Stimulated activated memory B cell treated with anti-CD40 and anti-IgM and Interleukin-4, amounts not matched to agents 10 μg/mL and 1 μg/mL and 100 μg/mL, for 72 hours (primary cell): ENCODE measurements around the gene GRIP2.

Experiments
- ATAC-seq: fragments of 150-1000 bp; cut with Tn5 transposase; 2 replicates; pipeline ENCODE4 v1.10.0; 2021
- H3K27ac Mint-ChIP-seq: one replicate; pipeline ENCODE4 v1.8.0; 2022; ENCODE audit warnings: mild to moderate bottlenecking, mixed read lengths
- H3K27me3 Mint-ChIP-seq: one replicate; pipeline ENCODE4 v1.8.0; 2022; ENCODE audit warnings: mixed read lengths
- H3K36me3 Mint-ChIP-seq: one replicate; pipeline ENCODE4 v1.8.0; 2022; ENCODE audit warnings: mixed read lengths
- H3K4me1 Mint-ChIP-seq: one replicate; pipeline ENCODE4 v1.8.0; 2022; ENCODE audit warnings: mixed read lengths
- H3K4me3 Mint-ChIP-seq: one replicate; pipeline ENCODE4 v1.8.0; 2022; ENCODE audit warnings: mild to moderate bottlenecking, moderate library complexity, mixed read lengths
- H3K9me3 Mint-ChIP-seq: one replicate; pipeline ENCODE4 v1.8.0; 2022; ENCODE audit warnings: mixed read lengths

The GRIP2 gene

DNA sequence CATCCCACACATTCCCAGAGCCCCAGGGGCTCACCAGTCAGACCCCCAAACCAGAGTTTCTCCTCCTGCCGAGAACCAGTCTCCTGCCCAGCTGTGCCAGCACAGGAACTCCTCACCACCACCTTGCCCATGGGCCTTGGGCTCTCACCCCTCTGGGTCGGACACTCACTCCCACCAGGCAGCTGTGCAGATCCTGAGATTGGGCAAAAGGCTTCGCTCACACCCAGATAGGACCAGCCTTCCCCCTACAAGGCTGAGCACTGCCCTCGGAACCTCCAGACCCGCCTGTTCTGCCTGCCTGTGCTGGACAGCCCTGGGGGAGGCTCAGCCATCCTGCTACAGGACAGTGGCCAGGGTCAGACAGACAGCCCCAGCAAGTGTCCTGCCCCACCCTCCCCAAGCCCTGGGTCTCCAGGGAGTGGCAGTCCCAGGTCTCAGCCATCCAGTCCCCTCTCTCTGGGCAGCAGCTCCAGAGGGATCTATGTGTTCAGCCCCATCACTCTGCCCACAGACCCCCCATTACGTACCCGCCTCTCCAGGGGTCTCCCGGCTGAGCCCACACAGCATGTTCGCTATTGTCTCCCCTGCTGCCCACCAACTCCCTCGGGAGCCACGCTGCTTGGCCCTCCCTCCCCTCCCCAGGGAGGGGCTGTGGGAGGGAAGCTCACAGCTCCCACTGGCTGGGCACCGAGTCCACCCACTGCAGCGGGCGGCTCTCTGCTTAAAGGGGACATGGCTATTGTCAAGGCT, at the start of gene GRIP2:
Gene GRIP2, minus strand, starts transcription at position 601 of the 750 bp plus-strand sequence. Its CDS starts 34 bp downstream, at position 567.
- no peaks in the 10 kb centered on the region for H3K36me3 Mint-ChIP-seq
- no peaks in the 10 kb centered on the region for H3K4me1 Mint-ChIP-seq
- H3K27me3 Mint-ChIP-seq = peaks cover 15% of the 10 kb centered on the region
- no peaks in the 10 kb centered on the region for H3K9me3 Mint-ChIP-seq
- H3K4me3 Mint-ChIP-seq = no peak within 1 kb of the TSS
- no peak for ATAC-seq
- no peak within 1 kb of the TSS for H3K27ac Mint-ChIP-seq

DNA sequence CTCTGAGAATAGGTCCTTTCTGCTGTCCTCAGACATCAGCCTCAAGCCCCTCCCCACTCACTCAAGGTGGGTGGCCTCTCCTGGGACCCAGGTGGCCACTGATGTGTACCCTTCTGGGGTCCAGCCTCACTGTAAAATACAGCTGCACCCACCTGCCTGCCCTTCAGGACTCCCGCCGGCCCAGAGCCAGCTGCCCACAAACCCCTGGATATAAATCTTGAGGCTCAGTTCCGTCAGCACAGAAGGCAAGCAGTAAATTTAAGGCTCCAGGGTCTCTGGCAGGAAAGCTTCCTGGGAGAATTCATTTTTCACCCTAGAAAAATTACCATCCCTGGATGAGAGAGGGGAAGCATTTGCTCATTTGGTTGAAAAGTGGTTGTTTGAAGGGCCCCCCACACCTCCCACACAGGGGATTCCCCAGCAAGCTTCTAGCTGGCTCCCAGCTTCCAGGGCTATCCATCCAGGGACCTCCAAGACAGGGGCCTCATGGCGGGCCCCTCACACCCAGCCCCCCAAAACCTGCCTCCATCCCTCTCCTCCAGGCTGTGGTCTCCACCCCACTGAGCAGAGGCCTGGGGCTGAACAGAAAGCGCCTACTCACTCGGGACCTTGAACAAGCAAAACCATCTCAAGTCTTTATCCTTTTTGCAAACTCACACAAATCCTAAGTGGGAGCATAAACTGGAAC, 48.4 kb upstream of the GRIP2 start:
- H3K27me3 Mint-ChIP-seq = peaks cover 64% of the 10 kb centered on the region
- no peaks in the 10 kb centered on the region for H3K9me3 Mint-ChIP-seq
- H3K4me3 Mint-ChIP-seq = no peak overlapping the region
- H3K36me3 Mint-ChIP-seq = no peaks in the 10 kb centered on the region
- H3K27ac Mint-ChIP-seq = no peak overlapping the region
- no peak for ATAC-seq
- no peaks in the 10 kb centered on the region for H3K4me1 Mint-ChIP-seq

DNA sequence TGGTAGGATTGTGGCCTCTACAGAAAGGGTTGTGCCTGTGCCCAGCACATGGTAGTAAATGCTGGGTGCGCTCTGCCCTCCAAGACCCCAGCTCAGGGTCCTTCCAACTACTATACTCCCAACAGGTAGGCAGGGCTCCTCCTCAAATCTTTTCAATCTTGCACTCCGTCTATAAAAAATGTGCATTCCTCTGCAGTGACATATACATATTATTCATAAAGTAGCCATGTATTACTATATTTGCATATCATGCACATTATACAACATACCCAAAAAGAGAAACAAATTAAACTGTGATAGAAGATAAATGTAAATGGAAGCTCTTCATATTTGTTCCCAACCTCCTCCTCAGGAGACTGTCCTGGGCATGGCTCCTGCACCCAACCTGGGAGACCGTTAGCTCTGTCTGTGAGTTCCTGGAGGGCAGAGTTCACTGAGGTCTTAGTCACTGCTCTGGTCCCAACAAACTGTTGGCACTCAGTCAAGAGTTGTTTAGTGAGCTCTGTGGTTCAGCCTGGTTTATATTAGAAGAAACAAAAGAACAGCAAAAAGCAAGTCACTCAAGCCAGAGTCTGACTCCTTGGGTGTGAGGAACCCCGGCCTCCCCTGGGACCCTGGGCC, 47.7 kb upstream of the GRIP2 start:
- no peak overlapping the region for H3K27ac Mint-ChIP-seq
- H3K9me3 Mint-ChIP-seq = no peaks in the 10 kb centered on the region
- no peaks in the 10 kb centered on the region for H3K36me3 Mint-ChIP-seq
- H3K4me3 Mint-ChIP-seq = no peak overlapping the region
- H3K4me1 Mint-ChIP-seq = no peaks in the 10 kb centered on the region
- ATAC-seq = no peak
- peaks cover 57% of the 10 kb centered on the region for H3K27me3 Mint-ChIP-seq

DNA sequence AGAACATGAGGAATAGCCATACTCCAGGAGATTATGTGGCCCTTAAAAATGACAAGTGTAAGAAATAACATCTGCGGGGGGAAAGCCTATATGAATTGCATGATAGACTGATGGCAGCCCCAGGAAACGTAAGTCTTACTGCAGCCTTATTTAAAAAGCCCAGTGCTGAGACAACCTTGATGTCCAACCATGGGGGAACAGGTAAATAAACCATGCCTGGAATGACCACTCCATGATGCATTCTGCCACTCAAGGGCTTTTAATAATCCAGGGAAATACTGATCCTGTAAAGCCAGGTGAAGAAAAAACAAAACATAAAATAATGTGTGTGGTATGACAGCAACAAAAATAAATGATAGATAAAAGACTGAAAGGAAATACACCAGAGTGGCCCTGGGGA, 46.5 kb upstream of the GRIP2 start:
- ATAC-seq = no peak
- H3K27me3 Mint-ChIP-seq = peaks cover 61% of the 10 kb centered on the region
- no peaks in the 10 kb centered on the region for H3K4me1 Mint-ChIP-seq
- no peak overlapping the region for H3K4me3 Mint-ChIP-seq
- H3K9me3 Mint-ChIP-seq = no peaks in the 10 kb centered on the region
- H3K27ac Mint-ChIP-seq = no peak overlapping the region
- H3K36me3 Mint-ChIP-seq = no peaks in the 10 kb centered on the region

DNA sequence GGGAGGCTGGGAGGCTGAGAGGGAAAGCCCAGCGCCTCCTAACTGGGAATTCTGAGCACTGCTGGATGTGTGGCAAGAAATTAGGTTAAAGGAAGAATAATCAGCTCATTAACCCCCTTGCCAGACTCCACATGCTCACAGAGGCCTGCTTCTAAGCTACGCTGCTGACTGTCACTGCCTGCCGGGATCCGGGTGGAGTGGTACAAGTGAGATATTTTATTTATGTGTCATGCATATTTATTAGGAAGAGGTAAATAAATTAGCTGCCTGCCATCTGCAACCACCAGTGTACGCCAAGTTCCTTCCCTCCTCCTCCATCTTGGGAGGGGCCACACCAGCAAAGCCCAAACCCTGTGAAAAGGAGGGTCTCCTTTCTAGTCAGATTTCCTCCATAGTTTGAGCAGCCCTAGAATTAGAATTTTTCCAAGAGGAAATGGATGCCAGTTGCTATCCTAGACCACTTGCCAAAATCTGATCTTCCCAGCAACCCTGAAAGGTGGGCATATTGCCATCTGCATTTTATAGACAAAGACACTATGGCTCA, 43.5 kb upstream of the GRIP2 start:
- Mint-ChIP-seq H3K27me3 (peaks cover 43% of the 10 kb centered on the region), H3K27ac (no peak overlapping the region), H3K9me3 (no peaks in the 10 kb centered on the region), H3K4me1 (no peaks in the 10 kb centered on the region), H3K36me3 (no peaks in the 10 kb centered on the region), H3K4me3 (no peak overlapping the region)
- ATAC-seq = no peak

DNA sequence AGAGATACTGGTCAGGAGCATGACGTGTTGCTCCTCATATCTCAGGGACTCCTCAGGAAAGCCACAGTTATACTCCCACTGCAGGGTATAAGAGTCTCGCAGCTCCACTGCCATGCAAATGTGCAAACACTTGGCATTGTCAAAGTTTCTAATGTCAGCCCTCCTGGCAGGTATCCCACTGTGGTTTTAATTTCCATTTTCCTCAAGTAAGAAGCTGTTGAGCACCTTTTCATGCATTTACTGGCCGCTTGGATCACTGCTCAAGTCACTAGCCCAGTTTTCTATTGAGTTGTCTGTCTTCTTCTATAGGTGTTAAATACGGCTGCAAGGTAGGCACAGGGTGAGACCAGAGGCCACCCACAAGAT, 41.9 kb upstream of the GRIP2 start:
- H3K4me1 Mint-ChIP-seq = no peaks in the 10 kb centered on the region
- ATAC-seq = no peak
- H3K36me3 Mint-ChIP-seq = no peaks in the 10 kb centered on the region
- H3K9me3 Mint-ChIP-seq = no peaks in the 10 kb centered on the region
- no peak overlapping the region for H3K4me3 Mint-ChIP-seq
- H3K27ac Mint-ChIP-seq = no peak overlapping the region
- peaks cover 32% of the 10 kb centered on the region for H3K27me3 Mint-ChIP-seq

DNA sequence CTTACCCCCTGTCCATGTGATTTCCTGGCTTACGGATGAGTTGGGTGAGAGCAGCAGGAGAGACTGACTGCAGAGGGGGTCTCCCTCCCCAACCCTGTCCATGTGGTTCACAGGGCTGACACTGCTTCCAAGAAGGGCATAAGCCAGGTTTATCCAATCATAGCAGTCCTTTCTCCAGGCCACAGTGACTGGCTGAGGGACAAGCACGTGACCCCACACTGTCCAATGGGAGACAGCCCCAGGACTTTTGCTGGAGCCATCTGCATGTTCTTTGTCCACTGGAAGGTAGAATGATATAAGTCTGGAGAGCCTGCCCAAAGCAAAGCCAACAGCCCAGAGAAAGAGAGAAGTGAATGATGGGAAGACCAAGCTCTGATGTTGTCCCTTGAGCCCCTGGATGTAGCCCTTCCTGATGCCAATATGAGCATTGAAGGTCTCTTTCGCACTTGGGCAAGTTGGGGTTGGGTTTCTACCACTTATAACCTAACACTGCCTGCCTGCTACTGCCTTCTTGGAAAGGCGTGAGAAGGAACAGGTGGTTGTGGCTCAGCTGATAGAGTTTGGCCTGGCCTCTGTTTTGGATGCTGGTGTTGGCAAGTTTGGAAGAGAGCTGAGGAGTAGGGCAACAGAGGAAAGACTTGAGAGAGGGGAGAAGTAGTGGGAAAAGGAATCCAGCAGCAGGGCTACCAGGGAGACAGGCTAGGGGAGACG, 41.3 kb upstream of the GRIP2 start:
- Mint-ChIP-seq H3K27me3 (peaks cover 31% of the 10 kb centered on the region), H3K4me1 (no peaks in the 10 kb centered on the region), H3K27ac (no peak overlapping the region), H3K4me3 (no peak overlapping the region), H3K36me3 (no peaks in the 10 kb centered on the region), H3K9me3 (no peaks in the 10 kb centered on the region)
- no peak for ATAC-seq

DNA sequence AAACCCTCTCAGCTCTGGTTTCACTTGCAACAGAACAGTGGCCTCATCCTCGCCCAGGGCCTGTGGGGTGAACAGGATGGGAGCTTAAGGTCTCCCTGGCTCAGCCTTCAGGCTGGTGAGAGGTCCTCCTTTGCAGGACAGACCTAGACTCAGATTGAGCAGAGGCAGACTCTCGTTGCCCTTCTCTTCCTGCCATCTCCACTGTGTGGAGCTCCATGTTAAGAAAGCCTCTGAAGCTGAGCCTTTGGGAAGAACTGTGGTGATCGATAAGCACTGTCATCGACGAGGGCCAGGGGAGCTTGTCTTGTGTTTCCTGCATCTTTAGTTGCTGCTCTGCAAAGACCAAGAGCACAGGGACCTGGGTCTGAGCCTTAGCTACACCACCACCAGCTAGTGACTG, 37.8 kb upstream of the GRIP2 start:
- Mint-ChIP-seq H3K4me3 (no peak overlapping the region), H3K9me3 (no peaks in the 10 kb centered on the region), H3K27me3 (peaks cover 19% of the 10 kb centered on the region), H3K4me1 (no peaks in the 10 kb centered on the region), H3K36me3 (no peaks in the 10 kb centered on the region), H3K27ac (no peak overlapping the region)
- no peak for ATAC-seq

DNA sequence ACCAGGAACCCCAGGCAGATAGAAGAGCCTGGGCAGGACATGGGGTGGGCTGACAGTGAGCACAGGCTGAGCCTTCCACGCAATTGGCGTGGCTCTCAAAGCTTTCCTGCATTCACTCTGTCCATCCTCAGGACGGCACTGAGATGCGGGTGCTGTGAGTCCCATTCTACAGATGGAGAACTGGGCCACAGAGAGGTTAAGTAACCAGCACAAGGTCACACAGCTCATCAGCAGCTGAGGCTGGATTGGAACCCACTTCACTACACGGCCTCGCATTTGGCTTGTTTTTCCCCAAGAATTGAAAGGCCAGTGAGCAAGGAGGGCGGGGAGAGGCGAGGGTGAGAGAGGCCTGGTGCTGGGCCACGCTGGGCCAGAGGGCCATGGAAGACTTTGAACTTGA, 36.0 kb upstream of the GRIP2 start:
- Mint-ChIP-seq H3K27ac (no peak overlapping the region), H3K4me1 (no peaks in the 10 kb centered on the region), H3K9me3 (no peaks in the 10 kb centered on the region), H3K36me3 (no peaks in the 10 kb centered on the region), H3K27me3 (peaks cover 19% of the 10 kb centered on the region), H3K4me3 (no peak overlapping the region)
- ATAC-seq = no peak

DNA sequence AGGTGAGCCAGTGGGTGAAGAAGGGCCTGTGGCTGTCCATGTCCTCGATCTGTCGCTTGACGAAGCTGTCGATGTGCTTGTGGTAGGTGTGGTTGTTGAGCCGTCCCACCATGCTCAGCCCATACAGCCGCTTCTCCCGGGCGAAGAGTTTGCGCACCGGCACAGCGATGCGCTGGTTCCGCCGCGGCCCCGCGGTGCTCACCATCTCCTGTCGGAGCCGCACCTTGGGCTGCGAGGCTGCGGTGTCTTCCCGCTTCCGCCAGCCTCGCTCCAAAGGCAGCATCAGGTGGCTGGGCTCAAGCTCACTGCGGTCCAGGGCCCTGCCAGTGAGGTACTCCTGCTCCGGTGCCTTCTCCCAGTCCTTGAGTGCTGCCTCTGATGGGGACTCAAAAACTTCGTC, 34.0 kb upstream of the GRIP2 start:
- no peaks in the 10 kb centered on the region for H3K36me3 Mint-ChIP-seq
- no peaks in the 10 kb centered on the region for H3K4me1 Mint-ChIP-seq
- no peak for ATAC-seq
- H3K9me3 Mint-ChIP-seq = no peaks in the 10 kb centered on the region
- no peak overlapping the region for H3K27ac Mint-ChIP-seq
- no peak overlapping the region for H3K4me3 Mint-ChIP-seq
- H3K27me3 Mint-ChIP-seq = peaks cover 19% of the 10 kb centered on the region

DNA sequence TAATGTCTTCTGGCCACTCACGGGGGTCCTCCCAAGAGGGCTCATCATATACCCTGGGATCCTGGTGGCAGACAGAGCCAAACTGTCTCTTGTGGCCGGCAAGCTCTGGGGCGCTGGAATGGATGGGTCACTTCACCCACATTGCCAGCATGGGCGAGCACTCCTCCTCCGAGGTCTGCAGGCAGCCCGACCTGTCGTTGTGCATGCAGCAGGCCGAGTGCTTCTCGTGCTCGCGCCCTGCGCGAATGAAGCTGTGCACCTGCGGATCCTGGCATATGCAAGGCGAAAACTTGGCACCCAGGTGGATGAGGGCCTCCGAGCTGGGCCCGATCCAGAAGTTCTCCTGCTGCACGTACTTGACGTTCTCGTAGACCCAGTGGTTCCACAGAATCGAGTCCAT, 33.6 kb upstream of the GRIP2 start:
- Mint-ChIP-seq H3K4me3 (no peak overlapping the region), H3K27me3 (peaks cover 22% of the 10 kb centered on the region), H3K27ac (no peak overlapping the region), H3K36me3 (no peaks in the 10 kb centered on the region), H3K9me3 (no peaks in the 10 kb centered on the region), H3K4me1 (no peaks in the 10 kb centered on the region)
- no peak for ATAC-seq

DNA sequence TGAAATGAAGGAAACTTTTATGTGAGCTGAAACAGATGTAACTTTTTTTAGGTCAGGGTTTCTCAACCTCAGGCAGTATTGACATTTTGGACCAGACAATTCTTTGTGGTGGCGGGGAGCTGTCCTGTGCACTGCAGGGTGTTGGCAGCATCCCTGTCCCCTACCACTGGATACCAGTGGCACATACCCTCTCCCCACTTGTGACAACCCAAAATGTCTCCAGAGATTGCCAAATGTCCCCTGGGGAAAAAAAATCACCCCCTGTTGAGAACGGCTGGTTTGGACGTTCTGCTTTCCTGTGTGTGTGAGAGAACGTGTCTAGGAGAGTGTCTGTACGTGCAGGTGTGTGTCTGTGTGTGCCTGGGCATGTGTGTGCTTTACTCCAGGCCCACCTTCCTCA, 30.7 kb upstream of the GRIP2 start:
- no peak overlapping the region for H3K27ac Mint-ChIP-seq
- H3K4me3 Mint-ChIP-seq = no peak overlapping the region
- H3K27me3 Mint-ChIP-seq = peaks cover 44% of the 10 kb centered on the region
- ATAC-seq = no peak
- no peaks in the 10 kb centered on the region for H3K9me3 Mint-ChIP-seq
- no peaks in the 10 kb centered on the region for H3K4me1 Mint-ChIP-seq
- H3K36me3 Mint-ChIP-seq = no peaks in the 10 kb centered on the region

DNA sequence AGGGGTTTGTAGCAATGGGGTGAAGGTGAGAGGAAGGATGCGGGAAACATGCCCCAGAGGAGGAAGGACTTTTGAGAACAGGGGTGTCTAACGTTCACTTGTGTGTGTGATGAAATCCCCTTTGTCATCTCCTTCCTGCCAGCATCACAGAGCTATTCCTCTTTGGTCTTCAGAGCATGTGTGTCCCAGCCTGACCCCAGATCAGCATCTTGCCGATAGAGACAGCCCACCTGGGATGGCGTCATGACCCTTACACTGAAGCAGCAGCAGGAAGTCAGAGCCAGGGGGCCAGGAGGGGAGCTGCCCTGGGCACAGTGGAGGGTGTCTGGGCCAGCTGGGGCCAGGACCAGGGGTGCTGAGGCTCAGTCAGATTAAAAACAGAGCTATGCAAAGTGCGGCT, 29.9 kb upstream of the GRIP2 start:
- Mint-ChIP-seq H3K27ac (no peak overlapping the region), H3K36me3 (no peaks in the 10 kb centered on the region)
- ATAC-seq = no peak

DNA sequence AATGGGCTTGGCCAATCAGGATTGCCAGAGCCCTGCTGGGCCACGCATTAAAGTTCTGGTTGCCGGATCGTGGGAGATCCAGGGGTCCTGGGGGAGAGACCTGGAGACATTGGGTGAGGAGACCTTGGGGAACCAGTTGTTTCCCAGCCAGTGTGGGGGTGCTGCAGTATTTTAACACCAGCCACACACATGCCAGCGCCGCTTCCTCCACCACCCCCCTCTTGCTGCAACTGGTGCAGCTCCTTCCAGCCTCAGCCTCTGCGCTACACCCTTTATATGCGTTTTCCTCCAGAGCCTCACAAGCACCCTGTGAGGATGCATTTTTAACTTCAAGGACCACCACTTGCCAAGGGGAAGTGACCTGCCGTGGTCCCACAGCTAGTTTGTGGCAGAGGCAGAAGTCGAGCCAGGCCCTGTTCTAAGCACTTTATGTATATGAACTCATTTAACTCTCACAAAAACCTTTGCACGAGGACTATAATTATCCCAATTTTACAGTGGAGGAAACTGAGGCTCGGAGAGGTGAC, 29.4 kb upstream of the GRIP2 start:
- H3K27ac Mint-ChIP-seq = no peak overlapping the region
- no peaks in the 10 kb centered on the region for H3K36me3 Mint-ChIP-seq
- peaks cover 57% of the 10 kb centered on the region for H3K27me3 Mint-ChIP-seq
- no peaks in the 10 kb centered on the region for H3K4me1 Mint-ChIP-seq
- no peaks in the 10 kb centered on the region for H3K9me3 Mint-ChIP-seq
- no peak overlapping the region for H3K4me3 Mint-ChIP-seq
- ATAC-seq = no peak

More for the DNA sequence above, 29.9 kb upstream of the GRIP2 start:
- Mint-ChIP-seq H3K4me3 (no peak overlapping the region), H3K27me3 (peaks cover 51% of the 10 kb centered on the region), H3K9me3 (no peaks in the 10 kb centered on the region), H3K4me1 (no peaks in the 10 kb centered on the region)

DNA sequence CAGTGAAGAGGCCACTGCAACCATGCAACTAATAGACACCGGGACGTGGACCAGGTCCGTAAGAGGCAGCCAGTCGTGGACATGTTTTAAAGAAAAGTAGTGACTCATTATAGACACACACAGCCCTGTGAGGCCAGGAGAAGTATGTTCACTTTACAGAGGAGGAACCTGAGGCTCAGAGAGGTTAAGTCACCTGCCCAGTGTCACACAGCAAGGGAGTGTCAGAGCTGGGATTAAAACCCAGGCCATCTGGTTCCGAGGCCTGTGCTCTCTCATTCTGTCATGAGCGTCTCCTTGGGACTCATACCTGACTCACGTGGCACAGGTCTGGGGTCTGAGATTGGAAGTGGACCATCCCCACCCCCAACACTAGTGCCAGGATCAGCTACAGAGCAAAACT, 28.1 kb upstream of the GRIP2 start:
- Mint-ChIP-seq H3K36me3 (no peaks in the 10 kb centered on the region), H3K27ac (no peak overlapping the region), H3K4me3 (no peak overlapping the region), H3K9me3 (no peaks in the 10 kb centered on the region), H3K27me3 (peaks cover 66% of the 10 kb centered on the region), H3K4me1 (no peaks in the 10 kb centered on the region)
- no peak for ATAC-seq
